Nasal cavity respiratory epithelium epithelial cell of viscerocranial mucosa (primary cell): ENCODE results near the gene PCDHB14. TPM values are rescaled to one million over a fixed set of nuclear protein-coding genes. Genes with fewer than 3 reads are reported as not detected.

Experiments
- total RNA-seq: library from RNA; depleted of rRNA; stranded (reverse); fragments of >200 nt; gene quantifications from 2 replicates; pipeline ENCODE4 v1.2.3, GENCODE V29; 2014

The PCDHB14 gene
- 0.34 and 1.7 TPM in 2 replicates for total RNA-seq

DNA sequence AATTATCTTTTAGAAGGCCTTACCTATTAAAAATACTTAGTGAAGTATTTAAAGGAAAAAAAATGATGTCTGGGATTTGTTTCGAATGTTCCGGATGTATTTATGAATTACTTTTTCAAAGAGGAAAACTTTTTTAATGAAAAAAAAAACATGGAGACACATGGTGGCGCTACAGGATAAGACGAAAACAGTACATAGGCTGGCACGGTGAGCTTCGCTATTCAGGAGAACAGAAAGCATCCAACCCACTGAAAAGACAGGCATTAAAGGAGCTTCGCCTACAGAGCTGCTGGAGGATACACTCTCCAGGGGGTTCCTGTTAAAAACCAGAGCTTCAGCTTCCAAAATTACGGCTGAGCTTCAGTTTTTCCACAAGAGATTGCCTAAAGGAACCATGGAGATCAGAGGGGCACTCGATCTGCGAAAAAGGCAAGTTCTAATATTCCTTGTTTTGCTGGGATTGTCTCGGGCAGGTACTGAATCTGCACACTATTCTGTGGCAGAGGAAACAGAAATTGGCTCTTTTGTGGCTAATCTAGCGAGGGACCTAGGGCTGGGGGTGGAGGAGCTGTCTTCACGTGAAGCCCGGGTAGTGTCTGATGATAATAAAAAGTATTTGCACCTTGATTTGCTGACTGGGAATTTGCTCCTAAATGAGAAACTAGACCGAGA is at the start of gene PCDHB14:
TSS of gene PCDHB14 (plus strand) at position 232 of the 672 bp plus-strand sequence. CDS start at position 395, 163 bp downstream.

DNA sequence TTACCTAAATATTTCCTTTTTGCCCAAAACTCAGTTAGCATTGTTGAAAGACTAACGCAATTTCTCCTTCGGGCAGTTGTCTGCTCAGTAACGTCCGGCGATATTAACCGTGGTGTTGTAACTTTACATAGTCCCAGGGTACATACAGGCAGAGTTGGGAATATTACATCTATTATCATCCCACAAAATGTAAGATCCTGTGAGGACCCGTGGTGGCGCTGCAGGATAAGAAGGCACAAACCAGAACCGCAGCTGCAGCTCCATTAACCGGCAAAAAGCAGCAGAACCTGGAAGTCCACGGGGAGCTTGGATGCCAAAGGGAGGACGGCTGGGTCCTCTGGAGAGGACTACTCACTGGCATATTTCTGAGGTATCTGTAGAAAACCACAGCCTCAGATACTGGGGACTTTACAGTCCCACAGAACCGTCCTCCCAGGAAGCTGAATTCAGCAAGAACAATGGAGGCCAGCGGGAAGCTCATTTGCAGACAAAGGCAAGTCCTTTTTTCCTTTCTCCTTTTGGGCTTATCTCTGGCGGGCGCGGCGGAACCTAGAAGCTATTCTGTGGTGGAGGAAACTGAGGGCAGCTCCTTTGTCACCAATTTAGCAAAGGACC is 45.5 kb upstream of the PCDHB14 start, which contains the start of gene PCDHB8:
TSS of gene PCDHB8 (plus strand) at position 214 of the 615 bp plus-strand sequence. CDS start at position 459, 245 bp downstream.

DNA sequence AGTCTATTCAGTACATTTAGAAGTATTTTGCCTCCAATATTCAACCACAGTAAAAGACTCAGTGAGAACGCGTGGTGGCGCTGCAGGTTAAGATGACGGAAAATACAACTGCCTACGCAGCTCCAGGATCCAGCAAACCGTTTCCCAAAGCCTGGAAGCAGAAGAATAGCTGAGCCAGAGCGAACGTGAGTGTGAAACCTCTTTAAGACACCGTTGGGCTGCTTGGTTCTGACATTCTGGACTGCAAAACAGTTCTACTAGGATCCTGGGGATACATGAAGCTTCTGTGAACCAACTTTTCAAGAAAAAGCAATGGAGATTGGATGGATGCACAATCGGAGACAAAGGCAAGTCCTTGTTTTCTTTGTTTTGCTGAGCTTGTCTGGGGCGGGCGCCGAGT is 40.9 kb upstream of the PCDHB14 start, which contains the start of gene PCDHB16:
TSS of gene PCDHB16 (plus strand) at position 140 of the 400 bp plus-strand sequence. CDS start at position 313, 173 bp downstream.

DNA sequence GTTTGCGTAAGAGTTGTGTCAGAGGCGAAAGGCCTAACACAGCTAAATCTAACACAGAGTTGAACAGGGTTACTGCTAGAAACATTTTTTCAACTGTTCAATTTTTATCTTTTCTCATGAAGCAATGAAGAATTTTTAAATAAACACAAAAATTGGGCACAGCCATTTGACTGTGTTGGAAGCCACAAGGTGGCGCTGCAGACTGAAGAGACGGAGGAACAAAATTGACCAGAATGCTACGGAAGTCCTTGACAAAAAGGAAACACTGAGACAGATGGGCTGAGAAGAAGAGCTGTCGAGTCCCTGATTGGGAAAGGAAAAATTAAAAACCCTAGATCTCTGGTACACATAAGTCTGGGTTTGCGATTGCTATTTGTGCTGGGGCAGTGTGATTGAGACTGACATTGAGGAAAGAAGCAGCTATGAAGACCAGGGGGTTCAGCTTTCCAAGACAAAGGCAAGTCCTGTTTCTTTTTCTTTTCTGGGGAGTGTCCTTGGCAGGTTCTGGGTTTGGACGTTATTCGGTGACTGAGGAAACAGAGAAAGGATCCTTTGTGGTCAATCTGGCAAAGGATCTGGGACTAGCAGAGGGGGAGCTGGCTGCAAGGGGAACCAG is 36.1 kb upstream of the PCDHB14 start, which contains the start of gene PCDHB9:
TSS of gene PCDHB9 (plus strand) at position 265 of the 616 bp plus-strand sequence. CDS start at position 423, 158 bp downstream.

DNA sequence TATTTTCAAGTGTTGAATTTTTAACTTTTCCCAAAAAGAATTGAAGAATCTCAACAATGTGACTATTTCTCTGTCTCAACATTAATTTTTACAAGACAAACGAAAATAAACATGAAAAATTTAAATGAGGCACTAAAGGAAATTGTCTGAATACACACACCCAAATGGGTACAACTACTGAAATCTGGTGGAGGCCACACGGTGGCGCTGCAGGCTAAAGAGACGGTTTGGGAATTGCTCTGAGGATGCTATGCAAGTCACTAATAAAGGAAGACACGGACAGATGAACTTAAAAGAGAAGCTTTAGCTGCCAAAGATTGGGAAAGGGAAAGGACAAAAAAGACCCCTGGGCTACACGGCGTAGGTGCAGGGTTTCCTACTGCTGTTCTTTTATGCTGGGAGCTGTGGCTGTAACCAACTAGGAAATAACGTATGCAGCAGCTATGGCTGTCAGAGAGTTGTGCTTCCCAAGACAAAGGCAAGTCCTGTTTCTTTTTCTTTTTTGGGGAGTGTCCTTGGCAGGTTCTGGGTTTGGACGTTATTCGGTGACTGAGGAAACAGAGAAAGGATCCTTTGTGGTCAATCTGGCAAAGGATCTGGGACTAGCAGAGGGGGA is 30.9 kb upstream of the PCDHB14 start, which contains the start of gene PCDHB10:
TSS of gene PCDHB10 (plus strand) at position 244 of the 616 bp plus-strand sequence. CDS start at position 444, 200 bp downstream.

DNA sequence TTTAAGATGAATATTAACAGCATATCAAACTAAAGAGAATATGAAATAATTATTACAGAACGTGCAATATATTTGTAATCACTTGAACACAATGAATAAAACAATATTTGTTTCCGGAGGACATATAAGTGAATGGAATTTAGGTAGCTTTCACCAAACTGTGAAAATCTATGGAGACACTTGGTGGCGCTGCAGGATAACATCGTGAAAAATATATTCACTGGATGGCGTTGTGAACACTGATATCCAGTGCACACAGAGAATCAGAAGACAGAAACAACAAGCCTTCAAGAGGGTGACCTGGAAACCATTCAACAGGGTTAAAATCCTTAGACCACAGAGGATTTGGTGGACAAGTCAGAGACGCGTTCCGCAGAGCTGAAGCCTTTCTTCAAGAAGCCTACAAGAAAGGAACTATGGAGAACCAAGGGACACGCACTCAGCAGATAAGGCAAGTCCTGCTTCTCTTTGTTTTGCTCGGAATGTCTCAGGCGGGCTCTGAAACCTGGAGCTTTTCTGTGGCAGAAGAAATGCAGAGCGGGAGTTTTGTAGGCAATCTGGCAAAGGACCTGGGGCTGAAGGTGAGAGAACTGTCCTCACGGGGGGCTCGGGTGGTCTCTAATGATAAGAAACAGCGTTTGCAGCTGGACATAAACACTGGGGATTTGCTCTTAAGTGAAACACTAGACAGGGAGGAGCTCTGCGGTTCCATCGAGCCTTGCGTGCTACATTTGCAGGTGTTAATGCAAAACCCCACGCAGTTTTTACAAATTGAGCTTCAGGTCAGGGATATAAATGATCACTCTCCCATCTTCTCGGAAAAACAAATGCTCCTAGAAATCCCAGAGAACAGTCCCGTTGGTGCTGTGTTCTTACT is 23.5 kb upstream of the PCDHB14 start, which contains the start of gene PCDHB11:
TSS of gene PCDHB11 (plus strand) at position 269 of the 877 bp plus-strand sequence. CDS start at position 417, 148 bp downstream.

DNA sequence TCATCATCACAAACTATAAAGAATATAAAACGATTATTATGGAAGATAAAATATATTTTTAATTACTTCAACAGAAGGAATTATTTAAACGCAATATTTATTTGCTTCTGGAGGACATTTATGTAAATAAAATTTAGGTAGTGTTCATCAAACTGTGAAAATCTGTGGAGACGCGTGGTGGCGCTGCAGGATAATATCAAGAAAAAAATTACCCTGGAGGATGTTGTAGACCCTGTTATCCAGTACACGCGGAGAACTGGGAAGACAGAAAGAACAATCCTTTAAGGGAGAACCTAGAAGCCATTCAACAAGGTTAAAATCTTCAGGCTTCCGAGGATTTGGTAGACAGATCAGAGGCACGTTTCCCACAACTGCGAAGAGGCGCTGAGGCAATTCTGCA is 14.7 kb upstream of the PCDHB14 start, which contains the start of gene PCDHB12:
TSS of gene PCDHB12 (plus strand) at position 242 of the 400 bp plus-strand sequence. CDS start 189 bp downstream, outside the sequence.

DNA sequence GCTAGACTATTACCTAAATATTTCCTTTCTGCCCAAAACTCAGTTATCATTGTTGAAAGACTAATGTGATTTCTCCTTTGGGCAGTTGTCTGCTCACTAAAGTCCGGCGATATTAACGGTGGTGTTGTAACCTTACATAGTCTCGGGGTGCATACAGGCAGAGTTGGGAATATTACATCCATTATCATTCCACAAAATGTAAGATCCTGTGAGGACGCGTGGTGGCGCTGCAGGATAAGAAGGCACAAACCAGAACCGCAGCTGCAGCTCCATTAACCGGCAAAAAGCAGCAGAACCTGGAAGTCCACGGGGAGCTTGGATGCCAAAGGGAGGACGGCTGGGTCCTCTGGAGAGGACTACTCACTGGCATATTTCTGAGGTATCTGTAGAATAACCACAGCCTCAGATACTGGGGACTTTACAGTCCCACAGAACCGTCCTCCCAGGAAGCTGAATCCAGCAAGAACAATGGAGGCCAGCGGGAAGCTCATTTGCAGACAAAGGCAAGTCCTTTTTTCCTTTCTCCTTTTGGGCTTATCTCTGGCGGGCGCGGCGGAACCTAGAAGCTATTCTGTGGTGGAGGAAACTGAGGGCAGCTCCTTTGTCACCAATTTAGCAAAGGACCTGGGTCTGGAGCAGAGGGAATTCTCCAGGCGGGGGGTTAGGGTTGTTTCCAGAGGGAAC is 9.3 kb upstream of the PCDHB14 start, which contains the start of gene PCDHB13:
TSS of gene PCDHB13 (plus strand) at position 264 of the 684 bp plus-strand sequence. CDS start at position 469, 205 bp downstream.

DNA sequence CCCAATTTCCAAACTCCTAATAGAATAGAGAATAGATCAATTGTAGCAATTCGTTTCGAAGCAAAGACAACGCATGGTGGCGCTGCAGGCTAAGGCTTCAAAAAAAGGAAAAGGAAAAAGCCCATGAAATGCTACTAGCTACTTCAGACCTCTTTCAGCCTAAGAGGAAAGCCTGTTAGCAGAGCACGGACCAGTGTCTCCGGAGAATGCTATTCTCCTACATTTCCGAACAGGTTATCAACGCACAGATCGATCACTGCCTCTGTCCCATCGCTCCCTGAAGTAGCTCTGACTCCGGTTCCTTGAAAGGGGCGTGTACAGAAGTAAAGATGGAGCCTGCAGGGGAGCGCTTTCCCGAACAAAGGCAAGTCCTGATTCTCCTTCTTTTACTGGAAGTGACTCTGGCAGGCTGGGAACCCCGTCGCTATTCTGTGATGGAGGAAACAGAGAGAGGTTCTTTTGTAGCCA is 22.1 kb downstream of the PCDHB14 start, which contains the start of gene PCDHB15:
TSS of gene PCDHB15 (plus strand) at position 146 of the 468 bp plus-strand sequence. CDS start at position 330, 184 bp downstream.

Other genes starting within 250 kb of the PCDHB14 start
- not detected in 2 replicates for gene PCDHB1, start 172.0 kb upstream of the PCDHB14 start, total RNA-seq
- 0.34 and 4.1 TPM in 2 replicates for gene PCDHB2, start 128.7 kb upstream of the PCDHB14 start, total RNA-seq
- under 0.01 and 0.57 TPM in 2 replicates for gene PCDHB3, start 122.9 kb upstream of the PCDHB14 start, total RNA-seq
- under 0.01 and 0.21 TPM in 2 replicates for gene PCDHB4, start 101.5 kb upstream of the PCDHB14 start, total RNA-seq
- 0.34 and 1.00 TPM in 2 replicates for gene PCDHB5, start 88.1 kb upstream of the PCDHB14 start, total RNA-seq
- 0.21 TPM in 1 of 2 replicates, not detected in the other for gene PCDHB6, start 73.3 kb upstream of the PCDHB14 start, total RNA-seq
- 0.07 TPM in 1 of 2 replicates, not detected in the other for gene PCDHB7, start 50.7 kb upstream of the PCDHB14 start, total RNA-seq
- 0.57 TPM in 1 of 2 replicates, not detected in the other for gene PCDHB8, start 45.6 kb upstream of the PCDHB14 start, total RNA-seq
- 0.07 TPM in 1 of 2 replicates, not detected in the other for gene PCDHB16, start 41.0 kb upstream of the PCDHB14 start, total RNA-seq
- gene PCDHB9, start 36.2 kb upstream of the PCDHB14 start, total RNA-seq: under 0.01 and 0.14 TPM in 2 replicates
- gene PCDHB10, start 31.0 kb upstream of the PCDHB14 start, total RNA-seq: under 0.01 and 0.57 TPM in 2 replicates
- gene PCDHB11, start 23.7 kb upstream of the PCDHB14 start, total RNA-seq: 0.34 and 0.85 TPM in 2 replicates
- under 0.01 and 0.28 TPM in 2 replicates for gene PCDHB12, start 14.6 kb upstream of the PCDHB14 start, total RNA-seq
- gene PCDHB13, start 9.4 kb upstream of the PCDHB14 start, total RNA-seq: under 0.01 and 0.64 TPM in 2 replicates
- gene PCDHB15, start 22.1 kb downstream of the PCDHB14 start, total RNA-seq: 0.34 and 0.50 TPM in 2 replicates
- 0.14 TPM in 1 of 2 replicates, not detected in the other for gene SLC25A2, start 80.7 kb downstream of the PCDHB14 start, total RNA-seq
- 84.6 and 94.3 TPM in 2 replicates for gene TAF7, start 97.4 kb downstream of the PCDHB14 start, total RNA-seq
- gene PCDHGA1, start 107.2 kb downstream of the PCDHB14 start, total RNA-seq: under 0.01 and 0.43 TPM in 2 replicates
- gene PCDHGA2, start 115.4 kb downstream of the PCDHB14 start, total RNA-seq: 0.34 and 1.00 TPM in 2 replicates
- under 0.01 and 0.36 TPM in 2 replicates for gene PCDHGA3, start 120.5 kb downstream of the PCDHB14 start, total RNA-seq
- 0.34 and 1.6 TPM in 2 replicates for gene PCDHGB1, start 126.8 kb downstream of the PCDHB14 start, total RNA-seq
- gene PCDHGA4, start 131.7 kb downstream of the PCDHB14 start, total RNA-seq: under 0.01 and 1.8 TPM in 2 replicates
- gene PCDHGB2, start 136.7 kb downstream of the PCDHB14 start, total RNA-seq: under 0.01 and 1.7 TPM in 2 replicates
- under 0.01 and 0.64 TPM in 2 replicates for gene PCDHGA5, start 140.8 kb downstream of the PCDHB14 start, total RNA-seq
- gene PCDHGB3, start 146.9 kb downstream of the PCDHB14 start, total RNA-seq: 0.34 and 2.1 TPM in 2 replicates
- under 0.01 and 1.1 TPM in 2 replicates for gene PCDHGA6, start 150.5 kb downstream of the PCDHB14 start, total RNA-seq
- under 0.01 and 1.8 TPM in 2 replicates for gene PCDHGA7, start 159.4 kb downstream of the PCDHB14 start, total RNA-seq
- gene PCDHGB4, start 164.4 kb downstream of the PCDHB14 start, total RNA-seq: 3.1 and 8.0 TPM in 2 replicates
- 0.34 and 1.3 TPM in 2 replicates for gene PCDHGA8, start 169.3 kb downstream of the PCDHB14 start, total RNA-seq
- gene PCDHGB5, start 174.6 kb downstream of the PCDHB14 start, total RNA-seq: 4.8 and 14.0 TPM in 2 replicates
- 0.34 and 3.8 TPM in 2 replicates for gene PCDHGA9, start 179.4 kb downstream of the PCDHB14 start, total RNA-seq
- gene PCDHGB6, start 184.7 kb downstream of the PCDHB14 start, total RNA-seq: 0.68 and 4.0 TPM in 2 replicates
- 1.7 and 7.5 TPM in 2 replicates for gene PCDHGA10, start 189.6 kb downstream of the PCDHB14 start, total RNA-seq
- gene PCDHGB7, start 194.3 kb downstream of the PCDHB14 start, total RNA-seq: 1.4 and 9.3 TPM in 2 replicates
- gene PCDHGA11, start 197.7 kb downstream of the PCDHB14 start, total RNA-seq: 2.1 and 5.3 TPM in 2 replicates
- 0.68 and 2.2 TPM in 2 replicates for gene PCDHGA12, start 207.2 kb downstream of the PCDHB14 start, total RNA-seq